HL-60 (cell line): ENCODE data around the gene TTYH3.

Experiments
- DNase-seq, 2 experiments: peaks; one replicate each; pipeline ENCODE4 v3.0.0-alpha.2; 2010 to 2020; ENCODE audit warnings: low read depth in 1 of 2, low spot score in 1 of 2
- H3K27ac ChIP-seq: fragments of 250-450 bp; sonication (Bioruptor Pico); replicated peaks from 2 replicates; pipeline ENCODE4 v1.5.1; 2020; ENCODE audit warnings: mild to moderate bottlenecking, moderate library complexity
- H3K27me3 ChIP-seq: fragments of 250-450 bp; sonication (Bioruptor Pico); 2 replicates; pipeline ENCODE4 v1.5.1; 2021; ENCODE audit warnings: mild to moderate bottlenecking, moderate library complexity; ENCODE audit not compliant: insufficient read depth, poor library complexity, severe bottlenecking
- H3K4me3 ChIP-seq: replicated peaks from 2 replicates; pipeline ENCODE4 v1.5.1; 2011; ENCODE audit warnings: mild to moderate bottlenecking, control low read depth, low read length; ENCODE audit not compliant: insufficient read depth
- GABPA ChIP-seq: IDR thresholded peaks from 2 replicates; pipeline ENCODE4 v1.6.1; 2012; ENCODE audit warnings: low read depth
- POLR2AphosphoS5 ChIP-seq: IDR thresholded peaks from 2 replicates; pipeline ENCODE4 v1.6.1; 2012; ENCODE audit warnings: low read depth
- SPI1 ChIP-seq: IDR thresholded peaks from 2 replicates; pipeline ENCODE4 v1.6.1; 2012; ENCODE audit warnings: low read depth, mild to moderate bottlenecking, borderline replicate concordance
- TF ChIP-seq, protein P1 (sequence below): IDR thresholded peaks from 2 replicates; pipeline ENCODE4 v1.6.1; 2012; ENCODE audit warnings: low read depth; ENCODE audit not compliant: insufficient replicate concordance
- TF ChIP-seq, protein P2 (sequence below): IDR thresholded peaks from one replicate; pipeline ENCODE4 v1.5.1; 2011; ENCODE audit warnings: low read length, control low read depth, inconsistent platforms; ENCODE audit not compliant: insufficient read depth

The TTYH3 gene

DNA sequence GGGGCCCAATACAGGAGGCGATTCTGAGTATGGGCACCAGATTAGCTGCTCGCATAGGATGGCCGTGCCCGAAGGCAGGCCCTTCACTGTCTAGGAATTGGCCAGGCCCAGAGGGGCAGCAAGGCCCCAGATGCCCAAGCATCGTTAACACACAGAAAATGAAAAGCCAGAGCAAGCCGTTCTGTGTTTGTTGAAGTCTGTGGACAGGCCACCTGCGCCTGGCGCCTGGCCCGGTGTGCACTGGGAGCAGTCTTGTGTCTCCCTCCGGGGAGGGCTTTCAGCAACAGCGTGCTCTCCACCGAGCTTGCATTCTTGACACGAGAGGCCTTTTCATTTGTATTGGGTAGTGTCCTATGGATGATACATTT lies 34.5 kb upstream of the TTYH3 start:
- TF ChIP-seq POLR2AphosphoS5 (no peak), GABPA (no peak), SPI1 (no peak)
- TF ChIP-seq, protein P1, sequence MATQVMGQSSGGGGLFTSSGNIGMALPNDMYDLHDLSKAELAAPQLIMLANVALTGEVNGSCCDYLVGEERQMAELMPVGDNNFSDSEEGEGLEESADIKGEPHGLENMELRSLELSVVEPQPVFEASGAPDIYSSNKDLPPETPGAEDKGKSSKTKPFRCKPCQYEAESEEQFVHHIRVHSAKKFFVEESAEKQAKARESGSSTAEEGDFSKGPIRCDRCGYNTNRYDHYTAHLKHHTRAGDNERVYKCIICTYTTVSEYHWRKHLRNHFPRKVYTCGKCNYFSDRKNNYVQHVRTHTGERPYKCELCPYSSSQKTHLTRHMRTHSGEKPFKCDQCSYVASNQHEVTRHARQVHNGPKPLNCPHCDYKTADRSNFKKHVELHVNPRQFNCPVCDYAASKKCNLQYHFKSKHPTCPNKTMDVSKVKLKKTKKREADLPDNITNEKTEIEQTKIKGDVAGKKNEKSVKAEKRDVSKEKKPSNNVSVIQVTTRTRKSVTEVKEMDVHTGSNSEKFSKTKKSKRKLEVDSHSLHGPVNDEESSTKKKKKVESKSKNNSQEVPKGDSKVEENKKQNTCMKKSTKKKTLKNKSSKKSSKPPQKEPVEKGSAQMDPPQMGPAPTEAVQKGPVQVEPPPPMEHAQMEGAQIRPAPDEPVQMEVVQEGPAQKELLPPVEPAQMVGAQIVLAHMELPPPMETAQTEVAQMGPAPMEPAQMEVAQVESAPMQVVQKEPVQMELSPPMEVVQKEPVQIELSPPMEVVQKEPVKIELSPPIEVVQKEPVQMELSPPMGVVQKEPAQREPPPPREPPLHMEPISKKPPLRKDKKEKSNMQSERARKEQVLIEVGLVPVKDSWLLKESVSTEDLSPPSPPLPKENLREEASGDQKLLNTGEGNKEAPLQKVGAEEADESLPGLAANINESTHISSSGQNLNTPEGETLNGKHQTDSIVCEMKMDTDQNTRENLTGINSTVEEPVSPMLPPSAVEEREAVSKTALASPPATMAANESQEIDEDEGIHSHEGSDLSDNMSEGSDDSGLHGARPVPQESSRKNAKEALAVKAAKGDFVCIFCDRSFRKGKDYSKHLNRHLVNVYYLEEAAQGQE: no peak
- TF ChIP-seq, protein P2, sequence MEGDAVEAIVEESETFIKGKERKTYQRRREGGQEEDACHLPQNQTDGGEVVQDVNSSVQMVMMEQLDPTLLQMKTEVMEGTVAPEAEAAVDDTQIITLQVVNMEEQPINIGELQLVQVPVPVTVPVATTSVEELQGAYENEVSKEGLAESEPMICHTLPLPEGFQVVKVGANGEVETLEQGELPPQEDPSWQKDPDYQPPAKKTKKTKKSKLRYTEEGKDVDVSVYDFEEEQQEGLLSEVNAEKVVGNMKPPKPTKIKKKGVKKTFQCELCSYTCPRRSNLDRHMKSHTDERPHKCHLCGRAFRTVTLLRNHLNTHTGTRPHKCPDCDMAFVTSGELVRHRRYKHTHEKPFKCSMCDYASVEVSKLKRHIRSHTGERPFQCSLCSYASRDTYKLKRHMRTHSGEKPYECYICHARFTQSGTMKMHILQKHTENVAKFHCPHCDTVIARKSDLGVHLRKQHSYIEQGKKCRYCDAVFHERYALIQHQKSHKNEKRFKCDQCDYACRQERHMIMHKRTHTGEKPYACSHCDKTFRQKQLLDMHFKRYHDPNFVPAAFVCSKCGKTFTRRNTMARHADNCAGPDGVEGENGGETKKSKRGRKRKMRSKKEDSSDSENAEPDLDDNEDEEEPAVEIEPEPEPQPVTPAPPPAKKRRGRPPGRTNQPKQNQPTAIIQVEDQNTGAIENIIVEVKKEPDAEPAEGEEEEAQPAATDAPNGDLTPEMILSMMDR: no peak
- Histone ChIP-seq H3K27me3 (no peaks in the 10 kb centered on the region), H3K4me3 (no peak overlapping the region), H3K27ac (no peak overlapping the region)
- DNase-seq: no peak

DNA sequence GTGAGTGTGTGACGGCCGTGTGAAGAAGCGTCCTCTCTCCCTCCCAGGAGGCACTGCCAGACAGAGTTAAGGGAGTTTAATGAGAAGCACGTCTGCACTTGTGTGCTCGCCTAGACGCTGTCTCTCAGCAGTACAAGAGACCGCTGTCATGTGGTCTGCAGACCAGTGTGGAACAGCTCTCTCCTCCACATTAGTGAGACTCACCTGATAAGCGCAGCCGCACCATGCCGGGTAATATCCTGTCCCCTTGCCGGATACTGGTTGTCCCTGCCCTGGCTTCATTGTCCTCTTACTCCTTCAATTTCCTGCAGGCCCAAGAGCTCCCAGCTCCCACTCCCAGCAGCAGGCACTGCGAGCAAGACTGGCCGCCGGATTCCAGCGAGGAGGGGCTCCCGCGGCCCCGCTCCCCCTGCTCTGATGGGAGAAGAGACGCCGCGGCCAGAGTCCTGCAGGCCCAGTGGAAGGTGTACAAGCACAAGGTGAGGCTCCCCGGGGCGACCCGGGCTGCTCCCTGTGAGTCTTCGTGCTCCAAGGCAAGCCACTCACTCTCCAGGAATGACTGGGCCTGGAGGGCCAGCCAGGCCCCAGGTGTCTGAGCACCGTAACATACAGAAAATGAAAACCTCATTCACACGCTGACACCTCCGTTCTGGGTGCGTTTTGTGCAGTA lies 33.5 kb upstream of the TTYH3 start:
- H3K27me3 ChIP-seq: no peaks in the 10 kb centered on the region
- no peak overlapping the region for H3K4me3 ChIP-seq
- DNase-seq: no peak
- H3K27ac ChIP-seq: no peak overlapping the region
- TF ChIP-seq, protein P1: no peak
- no peak for TF ChIP-seq SPI1
- no peak for TF ChIP-seq POLR2AphosphoS5
- no peak for TF ChIP-seq GABPA
- TF ChIP-seq, protein P2: no peak

DNA sequence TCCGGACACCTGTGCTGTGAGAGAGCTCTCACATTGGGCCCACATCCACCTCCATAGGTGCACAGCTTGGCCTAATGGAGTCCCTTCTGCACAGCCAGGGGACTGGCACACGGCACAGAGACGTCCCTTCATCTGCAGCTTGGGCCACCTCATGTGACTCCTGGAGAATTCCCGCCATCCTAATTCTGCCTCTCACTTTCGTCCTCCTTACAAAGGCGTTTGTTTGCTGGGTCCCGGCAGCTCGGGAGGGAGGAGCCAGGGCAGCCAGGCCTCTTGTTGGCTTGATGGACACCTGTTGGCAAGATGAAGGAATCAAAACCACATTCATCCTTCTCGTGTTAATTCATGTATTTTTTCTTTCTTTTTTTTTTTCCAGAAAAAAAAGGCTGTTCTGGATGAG lies 30.7 kb upstream of the TTYH3 start:
- Histone ChIP-seq H3K27me3 (no peaks in the 10 kb centered on the region), H3K27ac (no peak overlapping the region), H3K4me3 (no peak overlapping the region)
- DNase-seq: no peak
- TF ChIP-seq GABPA (no peak), SPI1 (no peak), POLR2AphosphoS5 (no peak)
- TF ChIP-seq, protein P2: no peak
- TF ChIP-seq, protein P1: no peak
